Measurements from ENCODE around the gene C3orf18. TPM values are rescaled to one million over a fixed set of nuclear protein-coding genes. Genes with fewer than 3 reads are reported as not detected.
A peak's percentile ranks its signal among the peaks of the same experiment; 100 is the strongest.

C3orf18 gene
- total RNA-seq, 1 donor: 9.1 TPM

DNA sequence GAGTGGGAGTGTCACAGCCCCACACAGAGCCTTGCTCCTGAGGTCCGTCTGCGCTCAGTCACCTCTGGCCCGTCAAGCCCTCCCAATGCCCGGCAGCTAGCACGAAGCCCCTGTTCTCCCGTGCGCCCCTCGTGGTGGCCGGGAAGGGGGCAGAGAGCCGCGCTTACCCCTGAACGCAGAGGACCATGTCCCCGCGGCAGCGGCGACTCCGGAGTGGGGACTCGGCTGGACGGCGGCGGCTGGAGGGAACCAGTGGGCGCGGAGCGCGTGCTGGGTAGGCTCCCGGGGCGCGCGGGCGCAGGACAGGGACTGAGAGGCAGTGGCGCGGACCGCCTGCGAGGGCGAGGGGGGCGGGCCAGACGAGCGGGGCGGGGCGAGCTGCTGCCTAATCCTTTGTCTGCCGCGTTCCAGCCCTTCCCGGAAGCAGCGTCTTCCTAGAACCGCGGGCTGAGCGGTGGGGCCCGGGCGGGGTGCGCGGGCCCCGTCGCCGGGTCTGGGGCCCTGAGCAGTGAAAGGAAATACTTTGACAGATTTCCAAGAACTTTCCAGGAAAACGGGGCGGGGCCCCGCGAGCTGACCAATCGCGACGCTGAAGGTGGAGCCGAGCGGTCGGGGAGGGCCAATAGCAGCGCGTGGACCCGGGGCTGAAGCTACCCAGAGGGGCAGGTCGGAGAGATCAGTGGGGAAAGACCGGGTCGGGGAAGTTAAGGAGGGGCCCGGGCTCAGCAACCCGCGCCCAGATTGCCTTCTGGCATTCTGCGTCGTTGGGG lies 44.1 kb upstream of the C3orf18 start, which contains the start of gene CISH:
Gene CISH, minus strand, starts transcription at position 311 of the 770 bp plus-strand sequence. Its CDS starts 124 bp downstream, at position 187.
- peak; percentile 98 for DNase-seq (ENCODE audit: low read depth)
- TF ChIP-seq, protein P1, sequence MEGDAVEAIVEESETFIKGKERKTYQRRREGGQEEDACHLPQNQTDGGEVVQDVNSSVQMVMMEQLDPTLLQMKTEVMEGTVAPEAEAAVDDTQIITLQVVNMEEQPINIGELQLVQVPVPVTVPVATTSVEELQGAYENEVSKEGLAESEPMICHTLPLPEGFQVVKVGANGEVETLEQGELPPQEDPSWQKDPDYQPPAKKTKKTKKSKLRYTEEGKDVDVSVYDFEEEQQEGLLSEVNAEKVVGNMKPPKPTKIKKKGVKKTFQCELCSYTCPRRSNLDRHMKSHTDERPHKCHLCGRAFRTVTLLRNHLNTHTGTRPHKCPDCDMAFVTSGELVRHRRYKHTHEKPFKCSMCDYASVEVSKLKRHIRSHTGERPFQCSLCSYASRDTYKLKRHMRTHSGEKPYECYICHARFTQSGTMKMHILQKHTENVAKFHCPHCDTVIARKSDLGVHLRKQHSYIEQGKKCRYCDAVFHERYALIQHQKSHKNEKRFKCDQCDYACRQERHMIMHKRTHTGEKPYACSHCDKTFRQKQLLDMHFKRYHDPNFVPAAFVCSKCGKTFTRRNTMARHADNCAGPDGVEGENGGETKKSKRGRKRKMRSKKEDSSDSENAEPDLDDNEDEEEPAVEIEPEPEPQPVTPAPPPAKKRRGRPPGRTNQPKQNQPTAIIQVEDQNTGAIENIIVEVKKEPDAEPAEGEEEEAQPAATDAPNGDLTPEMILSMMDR (IDR thresholded peaks at IDR 0.05; ENCODE audit: insufficient read depth, low read depth, low read length): peak; percentile 51
- peak within 1 kb of the TSS; percentile 74 for H3K4me3 ChIP-seq (ENCODE audit: low read depth, low read length)

DNA sequence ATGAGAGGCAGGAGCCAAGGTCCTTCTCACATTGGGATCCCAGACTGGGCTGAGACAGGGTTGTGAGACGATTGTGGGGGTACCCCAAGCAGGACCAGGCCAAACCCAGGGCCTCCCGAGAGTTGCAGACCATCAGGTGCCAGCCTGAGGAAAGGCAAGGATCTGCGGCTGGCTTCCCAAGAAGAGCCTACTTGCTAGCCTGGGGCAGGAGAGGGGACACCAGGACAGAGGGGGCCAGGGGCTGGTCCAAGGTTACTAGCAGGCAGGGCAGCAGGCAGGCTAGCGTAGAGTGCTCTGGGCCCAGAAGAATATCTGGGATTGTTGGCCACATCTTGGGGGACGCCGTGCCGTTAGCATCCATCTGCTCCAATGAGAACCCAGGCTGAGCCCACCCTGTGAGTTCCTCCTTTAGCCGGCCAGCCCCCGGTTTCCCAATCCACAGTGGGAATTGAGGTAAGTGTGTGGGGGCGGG lies 43.5 kb upstream of the C3orf18 start:
- peak overlapping the region; percentile 74 for H3K4me3 ChIP-seq (ENCODE audit: low read depth, low read length)
- TF ChIP-seq, protein P1 (IDR thresholded peaks at IDR 0.05; ENCODE audit: insufficient read depth, low read depth, low read length): no peak
- DNase-seq (ENCODE audit: low read depth): no peak

DNA sequence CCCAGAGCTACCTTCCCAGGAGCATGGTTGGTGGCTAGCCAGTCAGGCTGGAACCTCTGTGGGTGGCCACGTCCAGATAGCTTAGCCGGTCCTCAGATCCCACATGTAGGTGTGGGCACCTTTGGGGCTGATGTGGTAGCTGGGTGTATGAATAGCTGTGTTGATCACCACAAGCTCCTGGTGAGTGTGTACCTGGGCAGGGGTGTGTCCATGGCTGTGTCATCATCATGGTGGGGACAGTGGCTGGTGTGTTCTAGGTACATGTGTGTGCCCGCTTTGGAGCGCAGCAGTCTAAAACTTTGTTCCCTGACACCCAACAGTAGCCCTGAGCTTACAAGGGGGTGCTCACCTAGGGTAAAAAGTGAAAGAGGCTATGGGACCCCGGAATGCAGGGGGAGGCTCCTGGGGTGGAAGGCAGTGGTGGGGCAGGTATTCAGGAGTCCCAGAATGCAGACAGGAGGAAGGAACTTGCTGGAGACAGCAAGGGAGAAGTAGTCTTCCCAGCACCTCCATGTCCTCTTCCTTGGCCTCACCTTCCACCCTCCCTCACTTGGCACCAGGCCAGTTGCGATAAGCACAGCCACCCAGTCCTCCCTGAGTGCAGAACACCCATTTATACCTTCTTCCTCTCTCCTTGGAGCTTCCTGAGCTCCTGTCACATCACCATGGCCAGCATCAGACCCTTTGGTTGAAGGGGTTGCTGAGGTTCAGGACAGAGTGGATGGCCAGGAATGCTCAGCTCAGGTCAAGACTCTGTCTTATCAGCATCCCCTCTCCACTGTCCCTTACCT lies 42.8 kb upstream of the C3orf18 start:
- TF ChIP-seq, protein P1 (IDR thresholded peaks at IDR 0.05; ENCODE audit: insufficient read depth, low read depth, low read length): no peak
- H3K4me3 ChIP-seq (ENCODE audit: low read depth, low read length): peak overlapping the region; percentile 74
- DNase-seq (ENCODE audit: low read depth): no peak

DNA sequence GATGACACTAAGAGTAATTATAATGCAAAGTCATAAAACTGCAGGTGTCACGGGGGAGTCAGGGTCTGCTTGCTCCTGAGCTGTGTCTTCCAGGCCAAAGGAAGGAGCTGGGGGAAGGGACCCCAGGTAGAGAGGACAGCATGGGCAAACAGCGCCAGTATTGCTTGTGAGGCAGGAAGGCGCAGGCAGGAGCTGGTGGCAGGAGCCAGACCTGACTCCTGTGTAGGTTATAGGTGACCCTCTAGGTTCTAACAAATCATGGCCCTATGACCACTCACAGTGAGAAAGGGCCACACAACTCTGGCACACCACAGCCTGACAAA lies 42.2 kb upstream of the C3orf18 start:
- H3K4me3 ChIP-seq (ENCODE audit: low read depth, low read length): no peak overlapping the region
- no peak for DNase-seq (ENCODE audit: low read depth)
- TF ChIP-seq, protein P1 (IDR thresholded peaks at IDR 0.05; ENCODE audit: insufficient read depth, low read depth, low read length): no peak

DNA sequence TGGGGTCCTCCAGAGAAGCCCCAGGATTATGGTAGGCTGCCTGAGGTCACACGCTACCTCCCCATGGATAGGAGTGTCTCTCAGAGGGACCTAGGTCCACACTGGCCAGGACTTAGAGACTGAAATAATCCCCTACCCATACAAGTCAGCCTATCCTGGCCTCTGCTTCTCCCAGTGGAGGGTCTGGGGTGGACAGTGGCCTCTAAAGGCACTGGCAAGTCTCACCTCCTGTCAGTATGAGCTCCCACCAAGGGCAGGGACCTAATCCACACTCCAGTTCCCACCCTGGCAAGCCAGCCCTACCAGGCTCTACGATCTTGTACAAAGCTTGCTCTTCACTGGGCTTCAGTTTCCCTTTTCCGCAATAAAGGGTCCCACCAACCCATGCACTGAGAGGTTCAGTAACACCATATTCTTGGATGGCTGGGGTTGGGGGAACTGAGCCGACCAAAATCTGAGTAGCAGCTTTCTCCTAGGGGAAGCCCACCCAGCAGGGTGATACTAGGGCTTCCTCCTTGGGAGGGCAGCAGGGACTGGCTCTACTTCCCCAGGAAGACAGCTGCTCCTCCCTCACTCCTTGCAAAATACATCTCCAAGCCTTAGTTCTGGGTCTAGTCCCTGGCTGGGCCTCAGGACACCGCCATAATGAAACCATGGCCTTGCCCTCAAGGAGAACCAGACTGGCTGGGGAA lies 41.7 kb upstream of the C3orf18 start:
- TF ChIP-seq, protein P1 (IDR thresholded peaks at IDR 0.05; ENCODE audit: insufficient read depth, low read depth, low read length): no peak
- DNase-seq (ENCODE audit: low read depth): no peak
- H3K4me3 ChIP-seq (ENCODE audit: low read depth, low read length): no peak overlapping the region

DNA sequence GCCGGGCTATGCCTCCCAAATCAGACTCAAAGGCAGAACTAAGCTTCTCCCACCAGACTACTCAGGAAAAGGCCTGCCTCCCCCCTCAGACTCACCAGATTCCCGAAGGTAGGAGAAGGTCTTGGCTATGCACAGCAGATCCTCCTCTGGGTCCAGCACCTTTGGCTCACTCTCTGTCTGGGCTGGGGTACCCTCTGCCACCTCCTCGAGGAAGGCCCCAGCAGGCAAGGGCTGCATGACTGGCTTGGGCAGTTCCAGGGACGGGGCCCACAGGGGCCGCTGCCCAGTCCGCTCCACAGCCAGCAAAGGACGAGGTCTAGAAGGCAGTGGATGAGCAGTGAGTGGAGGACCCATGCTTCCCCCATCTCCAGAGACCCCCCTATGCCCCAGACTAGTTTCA lies 40.7 kb upstream of the C3orf18 start:
- TF ChIP-seq, protein P1 (IDR thresholded peaks at IDR 0.05; ENCODE audit: insufficient read depth, low read depth, low read length): no peak
- H3K4me3 ChIP-seq (ENCODE audit: low read depth, low read length): no peak overlapping the region
- DNase-seq (ENCODE audit: low read depth): no peak
